ENCODE results near the gene EFNA5. TPM values are rescaled to one million over a fixed set of nuclear protein-coding genes. Genes with fewer than 3 reads are reported as not detected.

EFNA5 gene
- total RNA-seq, 2 donors from 2014 or later, result 5.6 to 7.2 TPM

DNA sequence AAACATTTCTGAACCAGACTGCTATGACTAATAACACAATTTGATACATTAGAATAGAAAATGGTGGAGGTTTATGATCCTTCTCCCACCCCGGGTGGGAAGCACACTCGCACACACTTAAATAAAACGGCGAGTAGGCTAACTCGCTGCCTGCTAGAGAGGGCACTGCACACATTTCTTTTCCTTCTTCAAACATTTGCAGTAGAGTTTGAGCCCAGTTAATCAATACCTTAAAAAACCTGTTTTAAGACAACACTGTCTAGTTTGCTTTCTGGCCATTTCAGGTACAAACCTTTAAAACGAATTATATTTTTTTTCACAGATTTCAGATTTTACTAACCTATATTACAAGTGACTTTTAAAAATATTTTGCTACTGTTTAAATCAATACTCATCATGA, 63.5 kb downstream of the EFNA5 start:
- TF ChIP-seq POLR2A (IDR thresholded peaks at IDR 0.05), result no peak
- TF ChIP-seq, protein P1, sequence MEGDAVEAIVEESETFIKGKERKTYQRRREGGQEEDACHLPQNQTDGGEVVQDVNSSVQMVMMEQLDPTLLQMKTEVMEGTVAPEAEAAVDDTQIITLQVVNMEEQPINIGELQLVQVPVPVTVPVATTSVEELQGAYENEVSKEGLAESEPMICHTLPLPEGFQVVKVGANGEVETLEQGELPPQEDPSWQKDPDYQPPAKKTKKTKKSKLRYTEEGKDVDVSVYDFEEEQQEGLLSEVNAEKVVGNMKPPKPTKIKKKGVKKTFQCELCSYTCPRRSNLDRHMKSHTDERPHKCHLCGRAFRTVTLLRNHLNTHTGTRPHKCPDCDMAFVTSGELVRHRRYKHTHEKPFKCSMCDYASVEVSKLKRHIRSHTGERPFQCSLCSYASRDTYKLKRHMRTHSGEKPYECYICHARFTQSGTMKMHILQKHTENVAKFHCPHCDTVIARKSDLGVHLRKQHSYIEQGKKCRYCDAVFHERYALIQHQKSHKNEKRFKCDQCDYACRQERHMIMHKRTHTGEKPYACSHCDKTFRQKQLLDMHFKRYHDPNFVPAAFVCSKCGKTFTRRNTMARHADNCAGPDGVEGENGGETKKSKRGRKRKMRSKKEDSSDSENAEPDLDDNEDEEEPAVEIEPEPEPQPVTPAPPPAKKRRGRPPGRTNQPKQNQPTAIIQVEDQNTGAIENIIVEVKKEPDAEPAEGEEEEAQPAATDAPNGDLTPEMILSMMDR (IDR thresholded peaks at IDR 0.05), result no peak
- TF ChIP-seq POLR2AphosphoS5 (IDR thresholded peaks at IDR 0.05), result no peak
- DNase-seq (ENCODE audit: low spot score), result no peak
- Histone ChIP-seq H3K27me3 (replicated peaks; ENCODE audit: insufficient read depth) (no peaks in the 10 kb centered on the region), H3K27ac (no peak overlapping the region), H3K9me3 (no peaks in the 10 kb centered on the region), H3K4me1 (replicated peaks) (no peaks in the 10 kb centered on the region), H3K36me3 (no peaks in the 10 kb centered on the region), H3K4me3 (no peak overlapping the region)
- intact Hi-C loops (cut with DNase I), result no loop called here
- 74% methylated on average over 6 of the region's 6 CpGs for WGBS

DNA sequence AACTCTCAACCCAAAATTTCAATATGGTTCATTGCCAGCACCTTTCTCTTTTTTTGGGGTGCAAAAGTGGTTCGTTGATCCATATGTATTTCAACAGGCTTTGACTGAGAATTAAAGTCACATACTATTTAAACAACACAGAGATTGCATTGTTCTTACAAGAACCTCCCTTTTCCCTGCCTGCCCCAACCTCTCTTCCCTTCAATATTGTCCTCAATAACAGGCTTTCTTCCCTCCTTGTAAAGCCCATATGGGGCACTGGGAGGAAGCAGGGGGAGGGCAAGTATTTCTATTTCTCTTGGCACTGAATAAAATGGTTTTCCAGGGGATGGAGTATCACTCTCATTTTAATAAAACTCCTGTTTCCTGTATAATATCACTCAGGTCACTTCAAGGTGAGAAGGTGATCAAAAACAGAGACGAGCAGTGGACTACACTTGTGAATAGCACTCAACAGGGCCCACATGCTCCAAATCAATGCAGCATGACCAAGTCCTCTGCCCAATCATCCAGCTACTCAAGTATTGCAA, 65.1 kb downstream of the EFNA5 start:
- Histone ChIP-seq H3K36me3 (no peaks in the 10 kb centered on the region), H3K4me3 (no peak overlapping the region), H3K27ac (no peak overlapping the region), H3K9me3 (no peaks in the 10 kb centered on the region), H3K4me1 (replicated peaks) (no peaks in the 10 kb centered on the region), H3K27me3 (replicated peaks; ENCODE audit: insufficient read depth) (no peaks in the 10 kb centered on the region)
- intact Hi-C loops (cut with DNase I), result no loop called here
- DNase-seq (ENCODE audit: low spot score), result no peak
- 55% methylated on average over 2 of the region's 2 CpGs for WGBS
- TF ChIP-seq POLR2A (IDR thresholded peaks at IDR 0.05) (no peak), POLR2AphosphoS5 (IDR thresholded peaks at IDR 0.05) (no peak)
- TF ChIP-seq, protein P1 (IDR thresholded peaks at IDR 0.05), result no peak

DNA sequence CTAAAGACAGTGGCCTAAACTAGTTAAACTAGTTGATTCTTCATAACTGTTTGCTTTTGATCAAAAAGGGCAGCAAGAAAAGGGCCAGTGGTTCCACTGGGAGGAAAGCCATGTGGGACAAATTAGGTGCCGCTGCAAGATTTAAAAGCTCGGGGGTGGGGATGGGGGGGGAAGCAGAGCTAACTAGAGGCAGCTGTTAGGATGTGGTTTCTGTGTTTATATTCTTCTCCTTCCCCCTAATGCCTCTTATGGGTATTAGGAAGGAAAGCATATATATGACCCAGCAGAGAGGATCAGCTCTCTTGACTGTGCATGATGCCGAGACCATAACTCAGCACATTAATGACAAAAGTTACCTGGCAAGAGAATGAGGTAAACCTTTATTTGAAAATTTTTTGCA, 65.7 kb downstream of the EFNA5 start:
- H3K9me3 ChIP-seq, result no peaks in the 10 kb centered on the region
- no peak for DNase-seq (ENCODE audit: low spot score)
- H3K4me1 ChIP-seq (replicated peaks), result no peaks in the 10 kb centered on the region
- no peaks in the 10 kb centered on the region for H3K27me3 ChIP-seq (replicated peaks; ENCODE audit: insufficient read depth)
- H3K36me3 ChIP-seq, result no peaks in the 10 kb centered on the region
- TF ChIP-seq POLR2AphosphoS5 (IDR thresholded peaks at IDR 0.05) (no peak), POLR2A (IDR thresholded peaks at IDR 0.05) (no peak)
- TF ChIP-seq, protein P1 (IDR thresholded peaks at IDR 0.05), result no peak
- no peak overlapping the region for H3K27ac ChIP-seq
- WGBS, result 63% methylated on average over 3 of the region's 3 CpGs
- intact Hi-C loops (cut with DNase I), result no loop called here
- no peak overlapping the region for H3K4me3 ChIP-seq

DNA sequence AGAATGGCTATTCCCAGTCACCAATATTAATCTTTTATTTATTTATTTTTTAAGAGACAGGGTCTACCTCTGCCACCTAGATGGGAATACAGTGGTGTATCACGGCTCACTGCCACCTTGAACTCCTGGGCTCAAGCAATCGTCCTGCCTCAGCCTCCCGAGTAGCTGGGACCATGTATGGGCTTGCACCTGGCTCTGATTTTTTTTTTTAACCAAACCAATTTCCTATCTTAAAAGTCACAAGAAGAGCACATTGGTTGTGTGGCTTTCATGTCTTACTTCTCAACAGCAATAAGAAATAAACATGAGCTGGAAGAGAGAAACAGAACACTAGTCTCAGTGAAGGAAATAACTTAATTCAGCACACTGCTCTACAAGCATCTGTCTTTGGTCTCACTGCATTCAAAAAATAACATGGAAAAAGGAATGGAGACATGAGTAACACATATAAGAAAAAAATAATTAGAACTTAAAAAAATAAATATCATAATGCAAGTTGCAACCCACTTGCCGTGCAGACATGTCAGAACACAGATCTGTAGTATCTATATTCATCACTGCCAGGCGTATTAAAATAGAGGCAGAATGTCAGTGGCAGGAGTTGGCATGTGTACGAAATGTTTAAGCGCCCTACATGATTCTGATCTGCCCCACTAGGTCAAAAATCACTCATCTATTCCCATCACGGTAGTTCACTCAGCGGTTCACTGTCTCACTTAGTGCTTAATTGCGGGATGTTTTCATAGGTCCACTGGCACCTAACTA, 66.4 kb downstream of the EFNA5 start:
- Histone ChIP-seq H3K36me3 (no peaks in the 10 kb centered on the region), H3K27me3 (replicated peaks; ENCODE audit: insufficient read depth) (no peaks in the 10 kb centered on the region), H3K27ac (no peak overlapping the region), H3K9me3 (no peaks in the 10 kb centered on the region), H3K4me1 (replicated peaks) (no peaks in the 10 kb centered on the region), H3K4me3 (no peak overlapping the region)
- intact Hi-C loops (cut with DNase I), result no loop called here
- no peak for DNase-seq (ENCODE audit: low spot score)
- TF ChIP-seq, protein P1 (IDR thresholded peaks at IDR 0.05), result no peak
- TF ChIP-seq POLR2AphosphoS5 (IDR thresholded peaks at IDR 0.05) (no peak), POLR2A (IDR thresholded peaks at IDR 0.05) (no peak)
- WGBS, result 94% methylated on average over 10 of the region's 10 CpGs

DNA sequence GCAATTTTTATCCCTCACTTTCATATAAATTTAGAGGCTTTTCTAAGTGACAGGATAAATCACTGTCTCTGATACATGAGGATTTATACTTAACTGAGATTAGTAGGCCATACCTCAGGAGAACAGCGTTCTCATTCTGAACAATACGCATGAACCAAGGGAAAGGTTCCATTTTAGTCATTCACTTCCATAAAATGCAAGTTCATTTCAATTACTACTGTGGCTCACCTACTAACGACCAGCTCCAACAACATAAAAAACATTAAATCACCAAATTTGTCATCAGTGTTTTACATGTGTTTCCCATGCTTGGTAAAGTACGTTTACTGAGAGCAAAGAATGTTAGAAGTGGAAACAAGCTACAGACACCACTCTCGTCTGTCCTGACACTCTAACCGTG, 67.4 kb downstream of the EFNA5 start:
- TF ChIP-seq, protein P1 (IDR thresholded peaks at IDR 0.05), result no peak
- TF ChIP-seq POLR2A (IDR thresholded peaks at IDR 0.05) (no peak), POLR2AphosphoS5 (IDR thresholded peaks at IDR 0.05) (no peak)
- Histone ChIP-seq H3K27me3 (replicated peaks; ENCODE audit: insufficient read depth) (no peaks in the 10 kb centered on the region), H3K9me3 (no peaks in the 10 kb centered on the region), H3K36me3 (no peaks in the 10 kb centered on the region), H3K4me1 (replicated peaks) (no peaks in the 10 kb centered on the region), H3K27ac (no peak overlapping the region), H3K4me3 (no peak overlapping the region)
- intact Hi-C loops (cut with DNase I), result no loop called here
- 91% methylated on average over 6 of the region's 6 CpGs for WGBS
- DNase-seq (ENCODE audit: low spot score), result no peak

All from prostate gland (tissue), 2 donors.